HG03432 (cell line): ENCODE data around the gene LRRC49.
"Not testable (repeated sequence)": the region's sequence is repeated elsewhere in the genome, so short reads cannot be mapped to it uniquely, and the experiment has no call there.

Experiments used
- ATAC-seq: cut with Tn5 transposase; IDR thresholded peaks from one replicate; pipeline ENCODE4 v1.9.1; 2021; ENCODE audit warnings: mild to moderate bottlenecking, moderate library complexity; ENCODE audit not compliant: unreplicated experiment

Gene LRRC49, protein sequence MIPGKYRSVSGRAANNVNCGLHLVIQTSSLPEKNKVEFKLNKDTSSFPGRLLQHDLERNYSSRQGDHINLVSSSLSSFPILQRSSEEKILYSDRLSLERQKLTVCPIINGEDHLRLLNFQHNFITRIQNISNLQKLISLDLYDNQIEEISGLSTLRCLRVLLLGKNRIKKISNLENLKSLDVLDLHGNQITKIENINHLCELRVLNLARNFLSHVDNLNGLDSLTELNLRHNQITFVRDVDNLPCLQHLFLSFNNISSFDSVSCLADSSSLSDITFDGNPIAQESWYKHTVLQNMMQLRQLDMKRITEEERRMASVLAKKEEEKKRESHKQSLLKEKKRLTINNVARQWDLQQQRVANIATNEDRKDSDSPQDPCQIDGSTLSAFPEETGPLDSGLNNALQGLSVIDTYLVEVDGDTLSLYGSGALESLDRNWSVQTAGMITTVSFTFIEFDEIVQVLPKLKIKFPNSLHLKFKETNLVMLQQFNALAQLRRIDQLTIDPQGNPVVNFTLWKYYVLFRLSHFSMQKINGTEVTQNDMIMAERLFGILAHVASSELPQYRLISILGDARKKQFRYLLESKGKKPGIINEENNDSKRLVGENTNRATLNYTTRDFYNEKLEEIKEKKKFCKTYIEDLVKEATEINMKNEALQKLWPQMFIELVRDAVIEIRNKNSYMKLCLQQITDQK

DNA sequence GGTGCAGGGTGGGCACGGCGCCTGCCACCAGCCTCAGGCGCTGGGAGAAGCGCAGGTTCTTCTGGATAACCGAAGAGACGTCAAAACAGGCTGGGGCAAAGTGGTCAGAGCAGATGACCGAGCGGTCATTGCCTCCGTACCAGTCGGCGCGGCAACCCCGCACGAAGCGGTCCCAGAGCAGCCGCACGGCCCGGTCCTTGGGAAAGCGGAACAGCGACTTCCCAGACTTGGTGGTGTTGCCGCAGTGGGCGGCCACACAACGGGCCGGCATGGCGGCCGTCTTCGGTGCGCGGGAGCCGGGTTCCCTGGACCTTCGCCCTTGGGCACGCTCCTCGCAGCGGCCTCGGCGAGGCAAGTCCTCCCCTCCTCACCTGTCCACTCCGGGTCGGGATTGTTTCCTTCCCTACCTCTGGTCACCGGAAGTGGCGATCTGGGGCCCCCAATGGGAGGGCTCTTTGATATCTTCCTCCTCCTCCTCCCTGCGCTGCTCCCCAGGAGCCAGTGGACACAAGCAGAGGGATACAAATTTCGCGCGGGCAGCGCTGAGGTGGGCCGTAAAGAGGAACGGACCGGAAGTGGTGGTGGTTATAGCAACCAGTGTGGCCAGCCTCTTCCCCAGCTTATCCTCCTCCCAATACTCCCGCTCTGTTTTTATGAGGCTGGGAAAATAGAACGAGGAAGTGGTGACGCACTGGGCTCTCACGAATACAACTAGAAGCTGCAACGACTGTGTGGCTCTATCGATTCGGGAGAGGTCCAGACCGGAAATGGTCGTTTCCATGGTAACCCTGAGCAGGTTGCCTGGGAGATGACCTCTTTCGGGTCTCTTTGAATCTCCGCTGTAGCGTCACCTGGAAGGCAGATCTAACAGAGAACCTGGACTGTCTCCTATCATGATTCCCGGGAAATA is at the start of gene LRRC49, which contains the start of gene THAP10:
Gene LRRC49, plus strand, starts transcription at position 825 of the 910 bp plus-strand sequence. Its CDS starts 69 bp downstream, at position 894.
Gene THAP10, minus strand, starts transcription at position 432 of the 910 bp plus-strand sequence. Its CDS starts 161 bp downstream, at position 271.
- peak; percentile 89 for ATAC-seq

DNA sequence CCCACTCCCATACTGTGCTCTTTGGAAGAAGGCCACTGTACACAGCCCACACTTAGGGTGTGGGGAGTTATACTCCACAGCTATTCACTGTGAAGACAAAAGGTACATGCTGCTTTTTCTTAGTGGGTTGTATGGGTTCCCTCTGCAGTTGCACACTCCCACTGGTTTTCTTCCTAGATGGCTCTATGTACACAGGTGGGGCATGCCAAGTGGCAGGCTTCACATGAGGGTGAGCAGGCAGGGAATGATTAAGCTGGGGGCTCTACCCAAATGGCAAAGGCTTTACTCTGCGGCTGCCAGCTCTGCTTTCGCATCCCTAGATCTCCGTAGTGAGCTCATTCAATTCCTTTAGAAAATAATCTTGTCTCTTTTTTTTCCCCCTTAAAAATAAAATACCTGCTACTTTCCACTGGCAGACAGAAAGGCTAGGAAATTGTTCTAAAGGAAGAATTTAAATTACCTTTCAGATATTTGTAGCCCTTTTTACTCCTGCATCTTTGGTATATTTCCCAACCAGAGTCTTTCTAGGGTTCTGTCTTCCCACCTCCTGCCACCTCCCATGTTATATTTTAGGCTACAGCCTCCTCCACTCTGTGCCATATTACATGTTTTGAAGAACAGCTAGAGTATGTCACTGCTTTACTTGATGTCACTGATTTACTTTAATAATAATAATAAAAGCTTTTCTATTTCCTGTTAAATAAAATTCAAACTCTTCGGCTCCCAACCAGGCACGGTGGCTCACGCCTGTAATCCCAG is 46.8 kb upstream of the LRRC49 start:
- no peak for ATAC-seq

DNA sequence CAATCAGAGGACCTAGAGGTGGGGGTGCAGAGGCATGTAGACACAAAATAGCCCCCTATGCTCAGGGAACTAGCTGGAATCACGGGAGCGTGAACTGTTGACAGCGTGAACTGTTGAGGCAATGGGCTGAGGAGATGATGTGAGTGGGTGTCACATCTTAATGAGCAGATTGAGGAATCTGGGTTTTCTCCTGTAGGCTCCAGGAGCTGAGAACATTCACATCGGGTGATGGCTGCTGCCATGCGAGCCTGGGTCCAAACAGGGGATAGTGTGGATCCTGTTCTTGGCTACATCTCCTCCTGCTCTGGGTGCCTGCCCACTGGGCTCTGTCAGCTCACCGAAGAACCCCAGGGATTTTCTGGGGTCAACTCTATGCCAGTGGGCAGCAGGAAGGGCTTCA is 40.7 kb upstream of the LRRC49 start:
- no peak for ATAC-seq

DNA sequence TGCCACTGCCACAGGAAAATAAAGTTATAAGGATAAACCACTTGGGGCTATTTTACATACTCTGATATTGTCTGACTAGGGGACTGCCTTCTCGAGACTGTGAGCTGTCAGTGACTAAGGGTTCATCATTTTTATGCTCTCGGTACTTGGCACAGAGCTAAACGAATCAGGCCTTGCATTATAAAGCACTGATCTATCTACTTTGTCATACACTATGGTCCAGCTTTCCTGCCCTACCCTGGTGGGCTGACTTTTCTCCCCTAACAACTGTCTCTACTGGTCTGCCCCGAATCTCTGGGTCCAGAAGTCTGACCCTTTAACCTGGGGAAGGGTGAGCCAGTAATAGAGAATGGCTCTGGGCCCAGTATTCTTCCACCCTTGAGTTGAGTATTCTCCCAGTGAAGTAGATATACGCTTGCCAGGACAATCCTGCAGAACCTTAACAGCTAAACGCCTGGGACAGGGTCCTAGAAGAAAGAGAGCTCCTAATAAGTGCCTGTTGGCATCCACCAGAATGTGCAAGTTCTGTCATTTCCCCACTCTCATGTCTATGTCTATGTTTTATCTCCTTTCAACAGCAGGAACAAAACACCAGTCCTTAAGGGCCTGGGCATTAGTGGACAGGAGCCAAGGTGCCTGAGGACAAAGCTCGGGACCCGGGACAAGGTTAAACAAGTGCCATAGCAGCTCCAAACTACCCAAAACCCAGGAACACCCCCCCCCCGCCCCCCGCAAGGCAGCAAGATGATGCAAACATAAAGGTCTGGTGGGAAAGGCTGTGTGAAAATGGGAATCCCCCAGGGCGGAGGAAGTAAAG is 39.9 kb upstream of the LRRC49 start:
- ATAC-seq: no peak

DNA sequence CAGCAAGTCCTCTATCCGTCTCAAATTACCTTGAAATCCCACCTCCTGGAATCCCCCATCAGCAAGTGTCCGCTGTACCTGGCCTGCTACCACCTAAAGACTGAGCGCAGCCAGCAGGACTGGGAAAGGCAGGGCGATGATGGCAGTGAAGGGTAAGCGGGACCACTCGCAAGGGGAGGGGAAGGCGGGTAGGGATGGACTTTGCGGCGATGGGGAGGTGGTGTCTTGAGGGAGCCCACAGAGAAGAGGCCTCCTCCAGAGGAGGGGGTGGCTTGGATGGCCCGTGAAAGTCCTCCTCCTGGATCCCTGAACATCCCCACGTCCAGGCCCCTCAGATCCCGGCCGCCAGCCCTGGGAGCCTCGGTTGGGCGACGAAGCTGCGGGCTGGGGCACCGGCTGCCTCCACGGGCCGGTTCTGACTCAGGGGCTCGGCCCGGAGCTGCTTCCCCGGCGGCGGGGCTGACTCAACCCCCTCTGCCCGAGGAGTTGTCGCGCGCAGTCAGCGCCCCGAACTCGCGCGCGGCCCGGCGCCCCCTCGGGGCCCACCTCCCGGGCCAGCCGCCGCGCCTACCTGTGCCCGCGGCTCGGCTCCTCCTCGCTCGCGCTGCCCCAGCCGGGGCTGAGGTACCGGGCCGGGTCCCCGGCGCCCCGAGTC is 39.2 kb upstream of the LRRC49 start:
- no peak for ATAC-seq

DNA sequence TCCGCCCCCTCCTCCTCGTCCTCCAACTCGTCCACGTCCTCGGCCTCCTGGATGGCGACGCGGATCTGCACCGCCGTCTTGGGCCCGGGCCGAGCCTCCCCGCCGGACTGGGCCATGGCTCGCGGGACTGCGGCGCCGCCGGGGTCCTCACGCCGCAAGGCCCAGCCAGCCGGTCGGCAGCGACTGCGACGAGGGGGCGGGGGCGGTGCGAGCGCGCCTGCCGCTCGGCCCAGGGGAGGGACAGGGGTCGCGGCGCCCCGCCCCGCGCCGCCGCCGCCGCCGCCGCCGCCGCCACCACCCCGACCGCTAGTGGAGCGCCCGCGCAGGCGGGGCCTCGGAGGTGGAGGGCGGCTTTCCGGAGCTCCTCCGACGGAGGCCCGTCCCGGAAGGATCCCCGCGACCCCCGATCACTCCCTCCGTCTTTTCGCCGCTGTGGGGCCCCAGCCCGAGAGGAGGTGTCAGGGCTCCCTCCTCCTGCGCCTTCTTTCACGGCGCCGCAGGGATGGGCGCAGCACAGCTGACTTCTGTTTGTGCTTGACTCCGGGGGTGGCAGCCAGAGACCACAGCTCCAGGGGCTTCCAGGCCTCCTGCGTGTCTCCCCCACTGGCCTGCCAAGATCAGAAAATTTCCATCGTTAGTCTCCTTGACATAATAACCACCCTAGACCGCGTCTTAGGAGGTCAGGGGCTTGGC is 38.5 kb upstream of the LRRC49 start, which contains the start of gene LARP6:
Gene LARP6, minus strand, starts transcription at position 185 of the 693 bp plus-strand sequence. Its CDS starts 69 bp downstream, at position 116.
- no peak for ATAC-seq

DNA sequence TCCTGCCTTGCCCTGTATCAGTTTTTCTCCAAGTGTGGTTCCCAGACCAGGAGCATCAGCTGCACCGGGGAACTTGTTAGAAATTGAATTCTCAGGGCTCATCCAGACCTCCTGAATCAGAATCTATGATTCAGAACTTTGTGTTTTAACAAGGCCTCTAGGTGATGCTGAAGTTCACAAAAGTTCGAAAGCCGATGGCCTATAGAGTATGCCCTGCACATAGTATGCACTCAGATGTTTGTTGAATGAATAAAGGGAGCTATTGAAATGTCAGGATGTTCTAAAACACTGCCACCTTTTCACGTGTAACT is 38.0 kb upstream of the LRRC49 start:
- ATAC-seq: no peak

DNA sequence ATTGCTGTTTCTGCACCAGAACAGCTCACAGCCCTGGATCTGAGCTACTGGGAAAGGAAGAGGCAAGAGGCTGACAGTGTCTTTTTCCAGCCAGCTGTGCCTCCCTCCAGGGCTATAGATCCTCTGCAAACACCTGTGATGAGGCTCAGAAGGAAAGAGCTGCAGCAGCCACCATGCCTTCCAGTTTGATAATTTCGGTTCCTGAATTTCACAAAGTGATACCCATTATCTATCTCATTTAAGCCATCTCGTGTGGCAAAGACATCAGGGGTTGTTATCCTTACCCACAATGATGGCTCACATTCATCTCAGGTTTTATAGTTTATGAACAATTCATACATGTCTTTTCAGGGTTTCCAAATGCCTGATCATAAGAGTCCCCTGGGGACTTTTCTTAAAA is 36.9 kb upstream of the LRRC49 start:
- no peak for ATAC-seq

DNA sequence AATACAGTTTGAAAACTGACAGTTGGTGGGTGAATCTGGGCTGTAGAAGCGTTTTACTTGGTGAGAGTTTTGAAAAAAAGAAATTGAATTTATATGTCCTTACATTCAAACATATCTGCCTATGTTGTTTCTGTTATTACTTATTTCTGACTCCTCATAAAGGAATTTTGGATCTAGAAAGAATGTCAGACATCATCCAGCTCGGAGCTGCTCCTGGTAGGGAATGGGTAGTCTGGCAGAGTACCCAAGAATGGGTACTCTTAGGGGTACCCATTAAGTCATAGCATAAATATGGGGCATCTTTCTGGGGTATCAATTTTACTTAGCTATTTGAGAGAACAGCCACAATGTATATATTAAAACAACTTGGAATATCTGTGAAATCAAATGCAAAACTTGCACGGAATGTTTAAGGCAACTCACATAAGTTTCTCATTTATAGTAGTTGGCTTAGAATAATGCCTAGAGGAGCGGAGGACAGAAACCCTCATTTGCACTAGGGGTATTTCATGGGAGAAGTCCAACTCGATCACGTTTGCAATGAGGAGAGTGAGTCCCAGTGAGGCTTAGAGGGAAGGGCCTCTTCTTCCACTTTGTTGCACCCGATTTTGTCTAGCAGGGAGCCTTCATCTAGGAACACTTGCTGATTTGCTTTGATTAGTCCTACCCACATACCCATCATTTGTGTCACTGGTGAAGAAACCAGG is 36.3 kb upstream of the LRRC49 start:
- no peak for ATAC-seq

DNA sequence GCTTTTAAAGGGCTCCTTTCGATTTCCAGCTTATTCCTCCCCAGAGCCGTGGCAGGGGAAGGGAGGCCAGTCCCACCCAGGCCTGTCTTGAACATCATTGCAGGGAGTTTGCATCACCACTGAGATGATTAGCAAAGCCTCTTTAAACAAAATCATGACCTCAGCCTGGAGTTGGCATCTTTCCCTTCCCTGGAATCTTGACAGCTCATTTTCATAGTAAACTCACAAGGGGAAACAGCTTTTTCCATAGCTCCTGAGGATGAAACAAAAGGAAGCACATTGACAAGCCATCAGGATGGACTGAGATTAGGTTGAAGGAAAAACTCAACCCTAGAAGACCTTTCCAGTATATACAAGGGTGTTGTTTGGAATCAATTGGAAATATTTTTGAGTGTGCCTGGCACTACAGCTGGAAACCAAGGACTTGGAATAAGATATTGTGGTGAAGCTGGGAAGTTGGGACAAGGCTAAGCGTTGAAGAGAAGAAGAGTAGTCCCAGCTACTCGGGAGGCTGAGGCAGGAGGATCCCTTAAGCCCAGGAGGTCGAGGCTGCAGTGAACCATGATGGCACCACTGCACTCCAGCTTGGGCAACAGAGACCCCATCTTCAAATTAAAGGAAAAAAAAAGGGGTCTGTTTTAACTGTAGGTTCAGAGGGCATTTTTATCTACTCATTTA is 35.6 kb upstream of the LRRC49 start:
- no peak for ATAC-seq

DNA sequence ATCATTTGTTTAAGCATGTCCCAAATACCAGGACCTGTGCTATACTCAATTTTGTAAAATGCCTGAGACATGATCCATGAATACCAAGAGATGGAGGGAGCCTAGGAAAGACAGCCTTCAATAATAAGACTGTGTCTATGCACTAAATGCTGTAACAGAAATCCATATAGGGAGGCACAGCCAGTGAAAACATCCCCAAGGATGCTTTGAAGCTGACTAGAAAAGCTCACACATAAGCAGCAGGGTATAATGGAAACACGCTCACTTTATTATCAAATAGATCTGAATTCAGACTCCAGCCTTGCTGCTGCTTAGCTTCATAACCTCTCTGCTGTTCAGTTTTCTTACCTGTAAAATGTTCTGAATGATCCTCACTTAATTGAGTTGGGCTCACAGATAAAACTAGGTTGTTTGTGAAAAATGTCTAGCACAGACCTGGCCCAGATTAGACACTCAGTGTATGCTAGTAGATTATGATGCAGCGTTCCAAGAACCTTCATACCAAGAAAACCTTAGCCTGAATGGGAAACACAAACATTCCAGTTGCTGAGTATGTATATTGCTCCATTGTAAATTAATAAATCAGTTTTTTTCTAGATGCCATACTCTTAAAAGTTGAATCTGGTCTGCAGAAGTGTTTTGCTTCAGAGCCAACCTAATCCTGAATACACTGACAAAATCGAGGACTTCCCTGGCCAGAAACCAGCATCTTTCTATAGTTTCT is 34.9 kb upstream of the LRRC49 start:
- no peak for ATAC-seq

DNA sequence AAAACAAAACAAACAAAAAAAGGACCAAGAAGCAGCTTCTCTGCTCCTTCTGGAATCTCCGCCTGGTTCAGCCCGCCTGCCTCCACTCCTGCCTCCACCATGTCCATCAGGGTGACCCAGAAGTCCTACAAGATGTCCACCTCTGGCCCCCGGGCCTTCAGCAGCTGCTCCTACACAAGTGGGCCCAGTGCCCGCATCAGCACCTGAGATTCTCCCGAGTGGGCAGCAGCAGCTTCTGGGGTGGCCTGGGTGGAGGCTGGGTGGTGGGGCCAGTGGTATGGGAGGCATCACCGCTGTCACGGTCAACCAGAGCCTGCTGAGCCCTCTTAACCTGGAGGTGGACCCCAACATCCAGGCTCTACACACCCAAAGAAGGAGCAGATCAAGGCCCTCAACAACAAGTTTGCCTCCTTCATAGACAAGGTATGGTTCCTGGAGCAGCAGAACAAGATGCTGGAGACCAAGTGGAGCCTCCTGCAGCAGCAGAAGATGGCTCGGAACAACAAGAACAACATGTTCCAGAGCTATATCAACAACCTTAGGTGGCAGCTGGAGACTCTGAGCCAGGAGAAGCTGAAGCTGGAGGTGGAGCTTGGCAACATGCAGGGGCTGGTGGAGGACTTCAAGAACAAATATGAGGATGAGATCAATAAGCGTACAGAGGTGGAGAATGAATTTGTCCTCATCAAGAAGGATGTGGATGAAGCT is 33.9 kb upstream of the LRRC49 start:
- not testable (repeated sequence) for ATAC-seq

DNA sequence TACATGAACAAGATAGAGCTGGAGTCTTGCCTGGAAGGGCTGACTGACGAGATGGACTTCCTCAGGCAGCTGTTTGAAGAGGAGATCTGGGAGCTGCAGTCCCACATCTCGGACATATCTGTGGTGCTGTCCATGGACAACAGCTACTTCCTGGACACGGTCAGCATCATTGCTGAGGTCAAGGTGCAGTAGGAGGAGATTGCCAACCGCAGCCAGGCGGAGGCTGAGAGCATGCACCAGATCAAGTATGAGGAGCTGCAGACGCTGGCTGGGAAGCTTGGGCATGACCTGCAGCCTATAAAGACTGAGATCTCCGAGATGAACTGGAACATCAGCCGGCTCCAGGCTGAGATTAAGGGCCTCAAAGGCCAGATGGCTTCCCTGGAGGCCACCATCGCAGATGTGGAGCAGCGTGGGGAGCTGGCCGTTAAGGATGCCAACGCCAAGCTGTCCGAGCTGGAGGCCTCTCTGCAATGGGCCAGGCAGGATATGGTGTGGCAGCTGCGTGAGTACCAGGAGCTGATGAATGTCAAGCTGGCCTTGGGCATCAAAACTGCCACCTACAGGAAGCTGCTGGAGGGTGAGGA is 33.2 kb upstream of the LRRC49 start:
- ATAC-seq: no peak

DNA sequence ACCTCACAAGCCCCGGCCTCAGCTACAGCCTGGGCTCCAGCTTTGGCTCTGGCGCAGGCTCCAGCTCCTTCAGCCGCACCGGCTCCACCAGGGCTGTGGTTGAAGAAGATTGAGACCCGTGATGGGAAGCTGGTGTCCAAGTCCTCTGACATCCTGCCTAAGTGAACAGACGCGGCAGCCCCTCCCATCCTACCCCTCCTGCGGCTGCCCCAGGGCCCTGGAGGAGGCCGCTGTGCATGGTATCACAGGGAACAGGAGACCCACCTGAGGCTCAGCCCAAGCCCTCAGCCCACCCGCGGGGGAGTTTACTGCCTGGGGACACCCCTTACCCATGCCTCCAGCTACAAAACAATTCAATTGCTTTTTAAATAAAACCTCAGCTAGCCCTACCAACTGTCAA is 32.6 kb upstream of the LRRC49 start:
- ATAC-seq: no peak

DNA sequence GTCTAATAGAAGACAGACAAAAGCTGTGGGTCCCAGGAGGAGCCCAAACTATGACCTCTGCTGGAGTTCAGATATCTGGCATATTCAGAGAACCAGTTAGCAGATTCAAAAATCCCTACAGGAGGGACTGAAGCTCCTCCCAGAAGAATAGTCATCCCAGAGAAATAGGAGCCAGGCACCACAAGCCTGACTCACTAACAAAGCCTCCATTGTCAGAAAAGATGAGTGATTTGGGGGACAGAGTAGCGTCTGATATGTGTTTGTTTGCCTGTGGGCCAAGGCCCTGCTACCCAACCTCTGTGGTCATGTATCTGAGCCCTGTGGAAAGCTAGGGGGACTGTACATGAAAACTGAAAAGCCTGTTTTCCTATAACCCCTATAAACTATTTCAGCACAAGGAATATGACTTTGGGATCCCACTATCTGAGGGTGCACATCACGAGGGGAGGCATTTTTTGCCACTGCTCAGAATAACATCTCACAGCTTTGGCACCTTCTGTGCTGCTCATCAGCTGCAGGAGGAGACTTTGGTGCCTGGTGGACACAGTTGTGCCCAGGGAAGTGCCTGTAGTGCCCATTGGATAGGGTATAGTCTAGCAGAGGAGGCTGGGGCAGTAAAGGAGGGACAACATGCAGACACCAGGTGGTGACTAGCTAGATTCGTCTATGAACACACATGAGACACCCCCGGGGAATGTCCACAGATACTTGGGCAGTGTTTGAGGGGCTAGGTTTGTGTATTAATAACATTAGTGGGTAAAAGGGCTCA is 29.0 kb upstream of the LRRC49 start:
- ATAC-seq: no peak
